PC-9 (cell line): ENCODE measurements around the gene REV3L.

ENCODE experiments used
- CTCF ChIP-seq: fragments of 200-600 bp; sonication (generic); conservative IDR thresholded peaks from 2 replicates; pipeline ENCODE4 v1.6.1; 2017; ENCODE audit warnings: mixed run types, antibody characterized with exemption, mild to moderate bottlenecking, moderate library complexity
- EZH2 ChIP-seq: fragments of 200-600 bp; sonication (generic); IDR thresholded peaks from 2 replicates; pipeline ENCODE4 v1.8.0; 2017; ENCODE audit warnings: antibody characterized with exemption, low read depth

GRCh38 chr6:111265842-111266241 is 217.2 kb downstream of the REV3L start:
- no peak for TF ChIP-seq EZH2
- TF ChIP-seq CTCF, result no peak
